GM12875 (cell line): ENCODE measurements around the gene KCNJ6.

ENCODE experiments used
- H3K4me3 ChIP-seq: one replicate; pipeline ENCODE4 v1.5.1; 2011; ENCODE audit warnings: low read depth, low read length, control low read depth
- CTCF ChIP-seq: IDR thresholded peaks from 2 replicates; pipeline ENCODE4 v1.5.1; 2011; ENCODE audit warnings: low read depth, mild to moderate bottlenecking, control low read depth, inconsistent platforms, low read length, moderate library complexity, borderline replicate concordance; ENCODE audit not compliant: insufficient read depth

KCNJ6 gene

DNA sequence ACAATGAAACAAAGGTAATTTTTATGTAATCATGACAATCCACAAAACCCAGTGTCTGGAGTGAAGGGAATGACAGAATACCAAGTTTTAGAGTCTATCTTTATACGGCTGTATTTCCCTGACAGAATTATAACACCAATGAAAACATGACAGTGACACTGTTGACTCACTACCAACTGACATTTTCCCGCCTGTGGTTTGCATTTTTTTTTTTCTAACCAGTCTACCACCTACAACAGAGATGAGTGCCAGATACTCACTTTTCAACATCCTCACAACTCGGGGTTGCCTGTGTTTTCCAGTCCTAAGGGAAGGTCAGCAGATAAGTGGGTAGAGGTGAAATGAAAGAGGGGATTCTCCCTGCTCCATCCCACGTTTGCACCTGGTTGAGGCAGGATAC lies 118.9 kb downstream of the KCNJ6 start:
- H3K4me3 ChIP-seq, result no peak overlapping the region
- TF ChIP-seq CTCF, result no peak

GRCh38 chr21:37796011-37796410 lies 120.2 kb downstream of the KCNJ6 start:
- TF ChIP-seq CTCF, result no peak
- no peak overlapping the region for H3K4me3 ChIP-seq

GRCh38 chr21:37793660-37794059 lies 122.6 kb downstream of the KCNJ6 start:
- no peak for TF ChIP-seq CTCF
- no peak overlapping the region for H3K4me3 ChIP-seq

- H3K4me3 ChIP-seq, result no peak overlapping the region
- no peak for TF ChIP-seq CTCF
Observed at GRCh38 chr21:37792046-37792445, 124.2 kb downstream of the KCNJ6 start.

DNA sequence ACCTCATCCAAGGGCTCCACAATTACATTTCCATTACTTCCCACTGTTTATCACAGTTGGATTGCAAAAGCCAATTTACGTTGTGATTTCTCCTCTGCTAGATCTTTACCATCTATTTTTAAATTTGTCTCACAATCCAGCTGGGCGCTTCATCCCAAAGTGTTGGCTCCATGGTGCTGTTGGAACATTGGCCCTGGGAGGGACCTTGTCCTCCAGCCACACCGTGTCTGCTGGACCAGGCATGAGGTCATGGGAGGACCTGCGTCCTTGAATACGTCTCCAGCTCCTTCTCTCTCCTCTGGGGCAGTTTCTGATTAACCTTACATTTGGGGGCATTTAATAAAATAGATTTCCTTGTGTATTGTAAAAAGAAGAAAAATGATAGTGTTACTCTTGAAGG lies 125.4 kb downstream of the KCNJ6 start:
- H3K4me3 ChIP-seq, result no peak overlapping the region
- no peak for TF ChIP-seq CTCF

DNA sequence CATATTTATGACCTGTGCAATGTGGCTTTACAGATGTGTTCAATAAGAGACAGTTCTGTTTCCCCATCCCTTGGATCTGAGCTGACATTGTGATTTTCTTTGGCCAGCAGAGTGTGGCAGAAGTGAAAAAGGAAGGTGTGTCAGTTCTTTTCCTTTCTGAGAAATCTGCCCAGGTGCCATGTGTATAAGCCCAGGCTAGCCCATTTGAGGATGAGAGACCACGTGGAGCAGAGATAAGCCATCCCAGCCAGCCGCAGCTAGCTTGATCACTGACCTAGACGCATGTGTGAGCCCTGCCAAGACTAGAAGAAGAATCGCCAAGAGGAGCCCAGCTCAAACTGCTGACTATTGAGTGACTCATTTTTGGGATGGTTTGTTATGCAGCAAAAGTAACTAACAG lies 127.8 kb downstream of the KCNJ6 start:
- H3K4me3 ChIP-seq, result no peak overlapping the region
- TF ChIP-seq CTCF, result no peak

- H3K4me3 ChIP-seq, result no peak overlapping the region
- TF ChIP-seq CTCF, result no peak
Observed at GRCh38 chr21:37787456-37787855, 128.8 kb downstream of the KCNJ6 start.
